NCI-H2029 (cell line): ENCODE data around the gene DGCR8.

ENCODE experiments used
- DNase-seq: peaks from one replicate; lab custom pipeline; 2025; lab: John Stamatoyannopoulos, UW

Gene DGCR8

DNA sequence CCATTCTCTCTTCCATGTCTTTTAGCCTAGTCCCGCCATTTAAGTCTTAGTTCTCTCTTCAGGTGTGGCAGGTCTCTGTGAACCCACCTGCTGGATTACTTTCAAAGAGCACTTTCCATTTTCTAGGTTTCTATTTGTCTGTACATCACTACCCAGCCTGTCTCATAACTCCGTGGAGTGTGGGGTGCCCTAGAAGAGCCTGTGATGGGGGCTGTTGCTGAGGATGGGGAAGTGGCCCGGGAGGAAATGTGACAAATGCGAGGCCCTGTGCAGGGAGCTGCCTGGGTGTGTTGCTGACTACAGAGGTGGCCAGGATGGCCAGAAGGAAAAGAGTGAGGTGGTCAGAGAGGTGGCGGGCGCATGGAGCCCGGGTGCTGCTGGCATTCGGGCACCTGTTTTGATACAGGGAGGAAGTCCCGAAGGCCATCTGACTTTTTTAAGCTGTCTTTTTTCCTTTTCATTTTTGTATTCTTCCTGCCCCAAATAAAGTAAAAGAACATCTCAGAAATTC, 10.7 kb downstream of the DGCR8 start:
- DNase-seq: no peak

DNA sequence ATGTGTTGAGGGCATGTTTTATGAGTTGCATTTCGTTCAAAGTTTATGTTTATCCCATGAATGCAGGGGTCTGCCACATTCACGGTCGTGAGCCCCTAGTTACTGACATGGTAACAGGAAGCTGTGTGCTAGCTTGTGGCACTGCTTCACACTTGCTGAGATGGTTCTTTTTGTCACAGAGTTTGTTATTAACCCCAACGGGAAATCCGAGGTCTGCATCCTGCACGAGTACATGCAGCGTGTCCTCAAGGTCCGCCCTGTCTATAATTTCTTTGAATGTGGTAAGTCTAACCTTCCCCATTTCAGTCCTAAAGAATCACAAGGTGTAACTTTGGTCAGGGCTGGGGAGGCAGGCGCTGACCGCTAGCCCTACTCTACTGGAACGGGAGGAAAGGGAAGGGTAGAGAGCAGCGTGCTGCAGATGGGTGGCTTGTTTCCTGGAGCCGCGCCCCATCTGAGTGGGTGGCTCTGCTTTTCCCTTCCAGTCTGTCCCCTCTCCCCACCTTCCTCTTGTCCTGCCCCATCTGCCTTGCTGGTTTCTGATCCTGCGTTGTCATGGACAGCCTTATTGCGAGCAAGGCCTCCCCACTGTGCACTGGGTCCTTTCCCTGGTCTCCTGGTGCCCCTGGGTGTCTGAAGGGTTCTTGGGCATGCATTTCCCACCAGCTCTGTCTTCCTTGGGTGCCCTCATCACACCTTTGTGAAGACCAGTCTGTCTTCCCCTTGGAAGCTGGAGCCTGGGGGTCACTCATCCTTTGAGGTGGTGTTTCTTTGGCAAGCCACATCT, 11.8 kb downstream of the DGCR8 start:
- DNase-seq: no peak

DNA sequence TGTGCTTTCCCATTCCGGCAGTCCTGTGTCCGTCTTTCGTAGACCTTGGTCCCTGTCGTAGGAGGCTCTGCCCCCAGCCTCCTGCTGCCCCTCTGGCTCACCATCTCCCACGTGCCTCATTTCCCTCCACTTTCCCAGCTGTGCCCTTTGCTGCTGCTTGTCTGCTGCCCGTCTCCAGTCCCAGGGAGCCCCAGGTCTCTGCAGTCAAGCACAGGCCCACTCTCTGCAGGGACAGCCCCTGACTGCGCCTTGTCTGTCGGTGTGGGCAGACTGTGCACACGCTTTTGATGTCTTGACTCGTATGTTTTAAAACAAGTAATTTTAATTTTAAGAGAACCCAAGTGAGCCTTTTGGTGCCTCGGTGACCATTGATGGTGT, 12.4 kb downstream of the DGCR8 start:
- no peak for DNase-seq

- no peak for DNase-seq
Measured at GRCh38 chr22:20093418-20094196, 13.6 kb downstream of the DGCR8 start.

DNA sequence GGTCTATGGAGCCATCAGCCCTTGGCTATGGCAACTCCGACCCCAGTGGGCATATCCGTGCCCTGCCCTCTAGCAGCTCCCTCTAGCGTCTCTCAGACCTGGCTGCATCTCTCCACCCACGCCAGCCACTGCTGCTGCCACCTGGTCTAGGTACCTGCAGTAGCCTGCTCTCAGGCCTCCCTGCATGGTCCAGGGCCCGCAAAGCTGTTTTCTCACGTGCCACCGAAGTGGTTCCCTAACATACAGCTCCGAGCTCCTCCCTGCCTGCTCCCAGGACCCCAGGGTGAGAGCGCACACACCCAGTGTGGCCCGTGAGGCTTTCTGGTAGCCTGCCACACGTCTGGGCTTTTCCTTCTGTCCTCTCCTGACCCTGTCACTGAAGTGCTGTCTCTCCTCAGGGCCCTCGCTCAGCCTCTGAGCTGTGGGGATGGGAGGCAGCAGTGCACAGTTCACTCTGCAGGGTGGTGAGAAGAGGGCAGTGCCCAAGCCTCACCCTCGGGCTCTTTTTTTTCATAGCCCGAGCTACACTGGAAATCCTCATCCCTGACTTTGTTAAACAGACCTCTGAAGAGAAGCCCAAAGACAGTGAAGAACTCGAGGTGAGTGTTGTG, 14.3 kb downstream of the DGCR8 start:
- DNase-seq: no peak

- DNase-seq: no peak
Measured at GRCh38 chr22:20095521-20095920, 15.5 kb downstream of the DGCR8 start.

GRCh38 chr22:20096574-20097420, 16.8 kb downstream of the DGCR8 start:
- no peak for DNase-seq

DNA sequence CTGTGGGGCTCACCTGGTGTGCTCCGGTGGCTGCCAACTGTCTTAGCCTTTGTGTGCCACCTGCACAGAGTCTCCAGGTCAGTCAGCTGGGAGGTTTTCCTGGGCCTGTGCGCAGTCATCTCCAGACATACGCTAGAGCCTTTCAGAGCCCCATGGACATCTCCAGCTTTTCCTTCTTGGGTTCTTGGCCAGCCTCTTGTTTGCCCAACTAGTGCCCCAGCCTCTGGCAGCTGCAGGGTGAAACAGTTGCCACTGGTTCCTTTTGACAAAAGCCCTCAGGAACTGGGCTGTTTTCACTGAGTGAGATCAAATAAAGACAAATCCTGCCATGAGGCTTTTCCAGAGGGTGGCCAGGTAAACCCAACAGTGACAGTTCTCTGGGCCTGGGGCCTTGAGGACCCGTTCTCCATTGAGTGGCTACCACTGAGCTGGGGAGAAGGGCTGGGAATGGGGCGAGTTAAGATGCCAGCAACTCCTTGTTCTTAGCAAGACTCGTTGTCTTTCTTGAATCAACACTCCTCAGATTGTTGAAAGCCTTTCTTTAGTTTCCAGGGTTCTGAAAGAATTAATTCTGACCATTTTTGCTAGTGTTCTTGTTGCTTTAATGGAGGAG, 19.2 kb downstream of the DGCR8 start:
- DNase-seq: no peak

- DNase-seq: no peak
Measured at GRCh38 chr22:20101638-20102037, 21.6 kb downstream of the DGCR8 start.

DNA sequence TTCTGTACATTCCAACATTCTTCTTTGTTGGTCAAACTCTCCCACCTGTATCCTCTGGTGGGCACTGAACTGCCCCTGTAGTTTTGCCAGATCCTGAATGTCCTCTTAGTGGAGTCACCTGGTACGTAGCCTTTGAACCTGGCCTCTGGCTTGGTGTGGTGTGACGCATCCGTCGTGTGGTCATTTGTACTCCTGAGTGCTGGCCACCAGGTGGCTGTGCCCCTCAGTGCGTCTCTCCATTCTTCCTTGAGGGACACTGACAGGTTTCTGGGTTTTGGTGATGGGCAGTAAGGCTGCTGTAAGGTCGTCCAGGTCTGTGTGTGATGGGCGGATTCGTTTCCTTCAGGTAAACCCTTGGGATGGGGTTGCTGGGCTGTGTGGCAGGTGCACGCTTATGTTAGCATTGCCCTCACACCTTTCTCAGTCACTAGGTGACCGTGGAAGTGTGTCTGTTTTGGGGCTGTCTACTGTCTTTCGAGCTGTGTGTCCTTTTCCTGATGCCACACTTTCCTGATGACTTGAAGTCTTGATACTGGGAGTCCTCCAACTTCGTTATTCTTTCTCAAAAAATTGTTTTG, 22.3 kb downstream of the DGCR8 start:
- DNase-seq: no peak

DNA sequence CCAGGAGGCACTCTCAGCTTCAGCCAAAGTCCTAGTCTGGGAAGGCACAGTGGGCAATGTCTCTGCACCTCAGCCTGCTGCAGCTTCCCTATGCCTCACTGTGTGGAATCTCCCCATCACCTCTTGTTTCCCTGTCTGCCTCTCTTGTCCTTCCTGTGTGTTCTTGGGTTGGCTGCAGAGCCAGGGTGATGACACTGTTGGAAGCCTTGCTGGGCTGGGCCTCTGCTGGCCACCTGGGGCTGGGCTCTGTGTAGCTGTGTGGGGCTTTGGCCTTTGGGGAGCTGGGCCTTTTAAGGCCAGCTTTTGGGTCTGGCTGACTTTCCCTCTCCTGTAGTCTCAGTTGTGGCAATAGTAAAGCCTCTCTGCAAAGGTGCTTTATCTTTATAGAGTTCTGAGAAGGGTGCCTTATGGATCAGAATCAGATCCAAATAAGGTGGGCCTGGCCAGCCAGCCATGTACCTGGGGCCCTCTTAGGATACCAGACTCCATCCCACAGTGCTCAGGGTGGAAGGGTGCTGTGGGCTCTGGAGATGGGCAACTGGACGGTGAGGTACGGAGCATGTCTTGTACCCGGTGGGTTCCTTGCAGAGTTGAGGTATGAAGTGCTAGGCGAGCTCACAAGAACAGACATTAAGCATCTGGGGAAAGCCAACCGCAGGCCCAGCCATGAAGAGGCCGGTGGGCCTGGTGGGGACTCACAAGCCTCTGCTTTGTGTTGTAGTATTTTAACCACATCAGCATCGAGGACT, 25.6 kb downstream of the DGCR8 start:
- no peak for DNase-seq

DNA sequence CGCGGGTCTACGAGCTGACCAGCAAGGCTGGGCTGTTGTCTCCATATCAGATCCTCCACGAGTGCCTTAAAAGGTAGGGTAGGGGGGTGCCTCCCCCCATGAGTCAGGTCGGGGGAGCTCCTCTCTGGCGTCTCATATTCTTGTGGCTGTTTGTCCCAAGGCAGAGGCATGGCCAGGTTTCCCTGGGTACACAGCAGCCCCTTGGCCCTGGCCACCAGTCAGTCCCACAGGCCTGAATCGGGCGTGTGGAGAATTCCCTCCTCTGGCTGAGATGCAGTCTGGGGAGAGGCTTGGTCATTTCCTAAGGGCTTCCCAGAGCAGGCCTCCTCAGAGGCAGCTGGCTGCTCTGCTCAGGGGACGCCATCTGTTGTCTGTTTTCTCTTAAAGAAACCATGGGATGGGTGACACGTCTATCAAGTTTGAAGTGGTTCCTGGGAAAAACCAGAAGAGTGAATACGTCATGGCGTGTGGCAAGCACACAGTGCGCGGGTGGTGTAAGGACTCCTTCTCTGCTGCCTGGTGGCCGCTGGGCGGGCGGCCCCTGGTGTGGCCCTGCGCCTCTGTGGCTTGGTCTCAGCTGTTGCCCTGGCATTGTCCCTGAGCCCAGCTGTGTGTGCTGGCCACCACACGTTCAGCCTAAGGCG, 26.3 kb downstream of the DGCR8 start:
- DNase-seq: no peak

DNA sequence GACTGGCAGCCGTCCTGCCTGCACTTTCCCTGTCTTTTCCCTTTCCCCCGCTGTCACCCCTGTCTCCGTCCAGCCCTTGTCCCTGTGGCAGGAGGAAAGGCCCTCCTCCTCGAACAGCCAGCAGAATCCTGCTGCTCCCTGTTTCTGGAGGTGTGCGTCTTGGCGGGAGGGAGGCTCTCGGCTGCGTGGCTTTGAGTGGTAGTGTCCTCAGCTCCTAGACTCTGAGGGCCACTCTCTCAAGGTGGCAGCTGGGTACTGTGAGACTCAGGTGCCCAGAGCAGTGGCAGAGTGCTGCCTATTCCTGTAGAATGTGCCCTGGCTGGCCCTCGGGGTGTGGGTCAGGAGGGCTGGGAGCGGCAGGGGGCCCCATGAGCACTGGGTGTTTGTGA, 26.8 kb downstream of the DGCR8 start:
- DNase-seq: no peak

DNA sequence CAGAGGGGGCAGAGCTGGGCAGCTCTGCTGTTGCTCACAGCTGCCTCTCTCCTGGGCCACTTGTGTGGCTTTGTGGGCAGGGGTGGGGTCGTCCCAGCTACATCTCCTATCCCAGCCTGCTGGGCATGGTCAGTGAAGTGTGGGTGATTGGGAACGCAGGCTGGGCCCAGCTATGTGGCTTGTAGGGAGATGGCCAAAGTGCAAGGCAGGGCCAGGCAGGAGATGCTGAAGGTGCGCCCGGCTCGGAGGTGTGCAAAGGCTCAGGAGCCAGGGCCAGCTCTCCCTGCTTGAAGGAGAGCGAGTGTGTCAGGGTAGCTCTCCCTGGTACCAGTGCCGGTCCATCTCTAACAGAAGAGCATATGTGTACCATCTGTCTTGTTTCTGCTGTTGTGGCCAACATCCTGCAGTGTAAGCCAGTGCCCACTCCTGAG, 27.4 kb downstream of the DGCR8 start:
- no peak for DNase-seq

GRCh38 chr22:20107951-20108756, 28.1 kb downstream of the DGCR8 start:
- DNase-seq: no peak

GRCh38 chr22:20108757-20109230, 28.8 kb downstream of the DGCR8 start:
- no peak for DNase-seq

DNA sequence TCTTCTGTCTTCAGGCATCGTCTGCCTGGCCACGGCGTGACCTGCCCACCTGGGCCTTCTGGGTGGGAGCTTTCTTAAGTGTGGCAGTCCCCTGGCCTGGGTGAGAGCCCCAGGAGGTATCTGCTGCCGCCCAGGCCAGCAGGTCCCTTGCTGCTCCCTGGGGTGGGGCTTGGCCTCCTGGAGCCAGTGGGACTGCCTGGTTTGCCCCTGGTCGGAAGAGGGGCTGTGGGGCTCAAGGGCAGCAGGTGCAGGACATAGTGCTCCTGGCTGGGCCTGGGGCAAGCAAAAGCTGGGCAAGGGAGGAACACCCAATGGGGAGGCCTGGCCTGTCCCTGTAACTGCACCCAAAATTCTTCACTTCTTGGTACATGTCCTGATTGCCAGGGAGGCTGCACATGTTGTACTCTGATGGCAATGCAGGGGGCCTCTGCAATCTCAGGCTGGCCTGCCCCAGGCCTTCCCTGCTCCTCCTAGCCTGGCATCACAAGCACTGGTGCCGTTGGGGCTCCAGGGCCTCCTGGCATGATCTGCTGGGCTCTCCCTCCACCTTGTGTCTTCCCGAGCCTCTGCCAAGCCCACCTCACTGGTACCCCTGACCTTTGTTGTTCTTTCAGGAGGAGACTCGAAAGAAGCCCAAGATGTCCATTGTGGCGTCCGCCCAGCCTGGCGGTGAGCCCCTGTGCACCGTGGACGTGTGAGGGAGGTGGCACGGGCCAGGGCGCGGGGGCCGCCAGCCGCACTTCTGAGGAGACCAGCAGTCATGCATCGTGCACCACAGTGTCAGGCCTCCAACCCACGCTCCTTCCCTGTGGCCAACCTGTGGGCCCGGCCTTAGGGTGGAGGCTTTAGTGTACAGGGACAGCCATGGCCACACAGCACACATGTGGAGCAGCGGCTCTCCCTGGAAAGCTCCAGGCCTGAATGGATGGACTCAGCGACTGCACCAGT, 29.6 kb downstream of the DGCR8 start:
- no peak for DNase-seq
